Measurements from ENCODE around the gene HSPB9.

Gene HSPB9

GRCh38 chr17:42146911-42147607 lies 24.5 kb downstream of the HSPB9 start:
- TF ChIP-seq PPARA (CRISPR knock-in tag; IDR thresholded peaks at IDR 0.05; ENCODE audit: borderline replicate concordance) (no peak), OSR1 (CRISPR knock-in tag; IDR thresholded peaks at IDR 0.05) (no peak), SNAI2 (CRISPR knock-in tag; IDR thresholded peaks at IDR 0.05) (no peak), ISL1 (CRISPR knock-in tag; IDR thresholded peaks at IDR 0.05) (no peak), TSHZ2 (CRISPR knock-in tag; IDR thresholded peaks at IDR 0.05) (no peak), TOX (CRISPR knock-in tag; IDR thresholded peaks at IDR 0.05; ENCODE audit: borderline replicate concordance) (no peak), ZNF8 (CRISPR knock-in tag; IDR thresholded peaks at IDR 0.05) (no peak), CSRNP3 (CRISPR knock-in tag; IDR thresholded peaks at IDR 0.05) (no peak), CSDC2 (CRISPR knock-in tag; IDR thresholded peaks at IDR 0.05) (no peak), GLIS3 (CRISPR knock-in tag; IDR thresholded peaks at IDR 0.05) (no peak), PATZ1 (CRISPR knock-in tag; IDR thresholded peaks at IDR 0.05; ENCODE audit: borderline replicate concordance) (no peak), ZFP3 (CRISPR knock-in tag; IDR thresholded peaks at IDR 0.05) (no peak), BACH2 (CRISPR knock-in tag; IDR thresholded peaks at IDR 0.05; ENCODE audit: borderline replicate concordance) (no peak), ESRRG (CRISPR knock-in tag; IDR thresholded peaks at IDR 0.05) (no peak), POU6F1 (CRISPR knock-in tag; IDR thresholded peaks at IDR 0.05; ENCODE audit: borderline replicate concordance, low read depth) (no peak), ZNF70 (CRISPR knock-in tag; IDR thresholded peaks at IDR 0.05) (no peak), ZC3H10 (CRISPR knock-in tag; IDR thresholded peaks at IDR 0.05) (no peak)
- no peak for ATAC-seq

GRCh38 chr17:42153919-42154742 lies 31.5 kb downstream of the HSPB9 start:
- no peak for TF ChIP-seq CREB5 (CRISPR knock-in tag; IDR thresholded peaks at IDR 0.05; ENCODE audit: low read depth)
- TF ChIP-seq TCF4 (CRISPR knock-in tag; IDR thresholded peaks at IDR 0.05; ENCODE audit: borderline replicate concordance) = no peak
- TF ChIP-seq SNAI2 (CRISPR knock-in tag; IDR thresholded peaks at IDR 0.05) = no peak
- TF ChIP-seq GLIS3 (CRISPR knock-in tag; IDR thresholded peaks at IDR 0.05) = no peak
- no peak for TF ChIP-seq ZNF70 (CRISPR knock-in tag; IDR thresholded peaks at IDR 0.05)
- no peak for TF ChIP-seq POU6F1 (CRISPR knock-in tag; IDR thresholded peaks at IDR 0.05; ENCODE audit: borderline replicate concordance, low read depth)
- TF ChIP-seq ESRRG (CRISPR knock-in tag; IDR thresholded peaks at IDR 0.05) = no peak
- no peak for TF ChIP-seq CSRNP3 (CRISPR knock-in tag; IDR thresholded peaks at IDR 0.05)
- ATAC-seq = no peak; the same call in 2 of the 3 replicates
